DND-41 (cell line): ENCODE data around the gene LRRFIP2.

Experiments
- ATAC-seq: fragments of 200-7000 bp; cut with Tn5 transposase; 3 replicates; pipeline ENCODE4 v1.9.1; 2021; ENCODE audit warnings: low read depth; ENCODE audit not compliant: insufficient read depth
- DNase-seq: peaks from one replicate; pipeline ENCODE4 v3.0.0-alpha.2; 2020
- H2AFZ ChIP-seq: 2 replicates; pipeline ENCODE4 v1.6.0; 2012; ENCODE audit warnings: low read depth, low read length
- H3K27ac ChIP-seq: 2 replicates; pipeline ENCODE4 v1.5.1; 2012; ENCODE audit warnings: low read length, inconsistent platforms
- H3K27me3 ChIP-seq: fragments of 200-600 bp; sonication (generic); 2 replicates; pipeline ENCODE4 v1.6.0; 2012; ENCODE audit warnings: low read length, mild to moderate bottlenecking, inconsistent platforms; ENCODE audit not compliant: insufficient read depth, poor library complexity
- H3K36me3 ChIP-seq: 2 replicates; pipeline ENCODE4 v1.5.1; 2012; ENCODE audit warnings: low read length, inconsistent platforms; ENCODE audit not compliant: insufficient read depth
- H3K4me1 ChIP-seq: 2 replicates; pipeline ENCODE4 v1.5.1; 2012; ENCODE audit warnings: mild to moderate bottlenecking, low read length; ENCODE audit not compliant: insufficient read depth
- H3K4me2 ChIP-seq: 2 replicates; pipeline ENCODE4 v1.6.0; 2012; ENCODE audit warnings: mild to moderate bottlenecking, moderate library complexity, low read length, inconsistent platforms; ENCODE audit not compliant: insufficient read depth
- H3K4me3 ChIP-seq, 2 experiments: fragments of 200-600 bp in 1 of 2; shearing (Covaris generic) in 1 of 2; 2 replicates each; pipeline ENCODE4 v1.5.1; 2012 to 2016; ENCODE audit warnings: inconsistent platforms in 2 of 2, low read length in 2 of 2, mild to moderate bottlenecking in 2 of 2, low read depth in 1 of 2, moderate library complexity in 1 of 2
- H3K79me2 ChIP-seq: 2 replicates; pipeline ENCODE4 v1.6.0; 2012; ENCODE audit warnings: low read length, inconsistent platforms; ENCODE audit not compliant: insufficient read depth
- H3K9ac ChIP-seq: 2 replicates; pipeline ENCODE4 v1.6.0; 2012; ENCODE audit warnings: low read depth, mild to moderate bottlenecking, inconsistent platforms, low read length, moderate library complexity
- H3K9me3 ChIP-seq: 2 replicates; pipeline ENCODE4 v1.5.1; 2012; ENCODE audit warnings: low read length, moderate library complexity, mild to moderate bottlenecking, inconsistent platforms; ENCODE audit not compliant: insufficient read depth, severe bottlenecking
- H4K20me1 ChIP-seq: 2 replicates; pipeline ENCODE4 v1.6.0; 2012; ENCODE audit warnings: low read length; ENCODE audit not compliant: insufficient read depth
- EZH2 ChIP-seq: IDR thresholded peaks from 3 replicates; pipeline ENCODE4 v1.6.1; 2012; ENCODE audit warnings: borderline replicate concordance, low read depth, mild to moderate bottlenecking, moderate library complexity, low read length, inconsistent platforms; ENCODE audit not compliant: severe bottlenecking
- TF ChIP-seq, protein P1 (sequence below): IDR thresholded peaks from 2 replicates; pipeline ENCODE4 v1.5.1; 2012; ENCODE audit warnings: borderline replicate concordance, low read length, moderate library complexity, mild to moderate bottlenecking; ENCODE audit not compliant: poor library complexity, severe bottlenecking; ENCODE audit errors: extremely low read depth

The LRRFIP2 gene

DNA sequence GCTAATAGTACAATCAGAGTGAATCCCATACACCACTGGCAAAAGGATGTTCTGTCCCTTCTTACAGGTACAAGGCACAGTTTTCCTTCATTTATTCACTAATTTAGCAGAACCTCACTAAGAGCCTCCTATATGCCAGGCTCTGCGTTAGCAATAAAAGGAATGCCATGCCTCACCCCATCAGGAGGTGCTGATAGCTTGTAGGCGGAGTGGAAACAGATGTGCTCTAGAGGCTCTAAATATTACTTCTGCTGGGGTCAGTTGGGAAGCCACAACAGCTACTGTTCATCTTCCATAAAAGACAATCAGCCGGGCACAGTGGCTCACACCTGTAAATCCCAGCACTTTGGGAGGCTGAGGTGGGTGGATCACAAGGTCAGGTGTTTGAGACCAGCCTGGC, 156.7 kb downstream of the LRRFIP2 start:
- H2AFZ ChIP-seq: no peak overlapping the region
- no peaks in the 10 kb centered on the region for H3K27me3 ChIP-seq
- H4K20me1 ChIP-seq: 0 out of 2 replicates have a peak, but pooled peaks cover 2% of the 10 kb centered on the region
- no peak overlapping the region for H3K9ac ChIP-seq
- DNase-seq: no peak
- no peak overlapping the region for H3K27ac ChIP-seq
- no peaks in the 10 kb centered on the region for H3K4me1 ChIP-seq
- H3K79me2 ChIP-seq: no peaks in the 10 kb centered on the region; the same call in 1 of the 2 replicates
- TF ChIP-seq, protein P1, sequence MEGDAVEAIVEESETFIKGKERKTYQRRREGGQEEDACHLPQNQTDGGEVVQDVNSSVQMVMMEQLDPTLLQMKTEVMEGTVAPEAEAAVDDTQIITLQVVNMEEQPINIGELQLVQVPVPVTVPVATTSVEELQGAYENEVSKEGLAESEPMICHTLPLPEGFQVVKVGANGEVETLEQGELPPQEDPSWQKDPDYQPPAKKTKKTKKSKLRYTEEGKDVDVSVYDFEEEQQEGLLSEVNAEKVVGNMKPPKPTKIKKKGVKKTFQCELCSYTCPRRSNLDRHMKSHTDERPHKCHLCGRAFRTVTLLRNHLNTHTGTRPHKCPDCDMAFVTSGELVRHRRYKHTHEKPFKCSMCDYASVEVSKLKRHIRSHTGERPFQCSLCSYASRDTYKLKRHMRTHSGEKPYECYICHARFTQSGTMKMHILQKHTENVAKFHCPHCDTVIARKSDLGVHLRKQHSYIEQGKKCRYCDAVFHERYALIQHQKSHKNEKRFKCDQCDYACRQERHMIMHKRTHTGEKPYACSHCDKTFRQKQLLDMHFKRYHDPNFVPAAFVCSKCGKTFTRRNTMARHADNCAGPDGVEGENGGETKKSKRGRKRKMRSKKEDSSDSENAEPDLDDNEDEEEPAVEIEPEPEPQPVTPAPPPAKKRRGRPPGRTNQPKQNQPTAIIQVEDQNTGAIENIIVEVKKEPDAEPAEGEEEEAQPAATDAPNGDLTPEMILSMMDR: no peak
- TF ChIP-seq EZH2: no peak
- H3K9me3 ChIP-seq: no peaks in the 10 kb centered on the region
- no peak for ATAC-seq
- H3K4me3 ChIP-seq: no peak overlapping the region
- H3K4me2 ChIP-seq: no peak overlapping the region
- peaks cover 91% of the 10 kb centered on the region for H3K36me3 ChIP-seq

DNA sequence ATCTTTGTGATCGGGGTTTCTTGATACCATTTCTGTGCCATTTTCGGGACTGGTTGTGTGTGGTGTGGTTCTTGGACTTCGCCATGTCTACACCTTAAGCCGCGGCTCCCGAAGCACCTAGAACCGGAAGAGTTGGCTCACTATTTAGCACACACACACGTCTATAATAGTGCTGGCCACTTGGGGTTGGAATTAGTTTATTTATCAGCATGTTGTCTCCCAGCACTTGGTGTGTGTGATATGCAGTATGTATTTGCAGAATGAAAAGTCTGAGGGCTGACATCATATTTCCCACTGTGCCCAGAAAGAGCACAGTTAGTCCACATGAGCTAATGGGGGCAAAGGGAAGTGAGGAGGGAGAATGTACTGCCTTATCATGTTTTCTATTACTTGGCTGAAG, 157.5 kb downstream of the LRRFIP2 start:
- Histone ChIP-seq H3K9ac (no peak overlapping the region), H3K4me2 (no peak overlapping the region), H3K9me3 (no peaks in the 10 kb centered on the region), H3K4me1 (no peaks in the 10 kb centered on the region), H2AFZ (no peak overlapping the region), H4K20me1 (0 out of 2 replicates have a peak, but pooled peaks cover 2% of the 10 kb centered on the region), H3K27ac (no peak overlapping the region), H3K4me3 (no peak overlapping the region), H3K36me3 (peaks cover 91% of the 10 kb centered on the region), H3K79me2 (no peaks in the 10 kb centered on the region; the same call in 1 of the 2 replicates), H3K27me3 (no peaks in the 10 kb centered on the region)
- no peak for TF ChIP-seq EZH2
- TF ChIP-seq, protein P1: no peak
- DNase-seq (no peak), ATAC-seq (no peak)

DNA sequence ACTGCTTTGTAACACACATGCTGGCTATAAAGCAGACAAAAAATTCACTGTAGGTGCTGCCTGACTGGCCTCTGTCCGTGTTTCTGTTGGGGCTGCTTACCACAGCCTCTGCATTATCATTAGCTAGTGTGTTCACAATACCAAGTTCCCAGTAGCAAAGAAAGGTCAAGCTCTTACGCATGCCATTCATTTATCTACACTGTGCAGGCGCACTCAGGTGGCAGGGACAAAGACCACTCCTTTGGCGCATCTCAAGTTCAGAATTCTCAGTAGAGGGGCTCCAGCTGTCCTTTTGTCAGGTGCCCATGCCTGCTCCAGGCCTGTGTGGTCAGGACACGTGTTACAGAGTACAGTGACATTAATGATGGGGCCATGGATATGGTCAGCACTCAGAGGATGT, 158.7 kb downstream of the LRRFIP2 start:
- no peak overlapping the region for H3K4me2 ChIP-seq
- H3K36me3 ChIP-seq: peaks cover 89% of the 10 kb centered on the region
- no peak overlapping the region for H3K9ac ChIP-seq
- no peaks in the 10 kb centered on the region for H3K9me3 ChIP-seq
- H3K27ac ChIP-seq: no peak overlapping the region
- no peaks in the 10 kb centered on the region for H3K4me1 ChIP-seq
- no peaks in the 10 kb centered on the region for H3K27me3 ChIP-seq
- TF ChIP-seq, protein P1: no peak
- TF ChIP-seq EZH2: no peak
- DNase-seq (no peak), ATAC-seq (no peak)
- H4K20me1 ChIP-seq: 0 out of 2 replicates have a peak, but pooled peaks cover under 1% of the 10 kb centered on the region
- no peak overlapping the region for H2AFZ ChIP-seq
- no peak overlapping the region for H3K4me3 ChIP-seq
- no peaks in the 10 kb centered on the region; the same call in 1 of the 2 replicates for H3K79me2 ChIP-seq

DNA sequence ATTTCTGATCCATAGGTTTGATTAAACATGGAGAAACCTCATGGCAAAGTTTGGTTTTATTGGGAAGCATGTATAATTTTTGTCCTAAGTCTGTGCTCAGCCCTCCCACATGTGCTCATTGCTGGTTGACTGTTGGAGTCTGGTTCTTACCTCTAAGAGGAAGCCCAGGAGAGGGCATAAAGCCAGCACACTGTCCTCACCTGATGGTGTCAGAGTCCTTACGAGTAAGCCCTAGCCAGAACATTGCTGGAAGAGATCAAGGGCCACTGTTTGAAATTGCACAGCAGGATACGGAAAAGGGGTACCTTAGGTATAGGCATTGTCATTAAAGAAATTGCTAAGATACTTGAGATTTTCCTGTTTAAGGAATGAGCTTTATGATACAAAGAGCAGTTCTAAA, 159.8 kb downstream of the LRRFIP2 start:
- ATAC-seq: no peak
- Histone ChIP-seq H3K9ac (no peak overlapping the region), H3K36me3 (peaks cover 84% of the 10 kb centered on the region), H2AFZ (no peak overlapping the region), H3K4me2 (no peak overlapping the region), H3K9me3 (no peaks in the 10 kb centered on the region), H4K20me1 (no peaks in the 10 kb centered on the region), H3K4me3 (no peak overlapping the region), H3K4me1 (no peaks in the 10 kb centered on the region), H3K27ac (no peak overlapping the region), H3K79me2 (no peaks in the 10 kb centered on the region; the same call in 1 of the 2 replicates), H3K27me3 (no peaks in the 10 kb centered on the region)
- DNase-seq: no peak
- no peak for TF ChIP-seq EZH2
- TF ChIP-seq, protein P1: no peak
